BE2C (cell line): ENCODE measurements around the gene FAM234B. TPM values are rescaled to one million over a fixed set of nuclear protein-coding genes. Genes with fewer than 3 reads are reported as not detected.

Experiments used
- DNase-seq: peaks from one replicate; pipeline ENCODE4 v3.0.0-alpha.2; 2020
- H3K27me3 ChIP-seq: fragments of 250-450 bp; sonication (Bioruptor Pico); 2 replicates; pipeline ENCODE4 v1.5.1; 2020; ENCODE audit warnings: mild to moderate bottlenecking
- H3K36me3 ChIP-seq: fragments of 250-450 bp; sonication (Bioruptor Pico); 2 replicates; pipeline ENCODE4 v1.5.1; 2020; ENCODE audit warnings: mild to moderate bottlenecking
- H3K4me1 ChIP-seq: fragments of 250-450 bp; sonication (Bioruptor Pico); 2 replicates; pipeline ENCODE4 v1.5.1; 2020
- H3K4me3 ChIP-seq: 2 replicates; pipeline ENCODE4 v1.5.1; 2011; ENCODE audit warnings: low read depth, low read length
- H3K9me3 ChIP-seq: fragments of 250-450 bp; sonication (Bioruptor Pico); 2 replicates; pipeline ENCODE4 v1.5.1; 2020
- CTCF ChIP-seq: IDR thresholded peaks from 2 replicates; pipeline ENCODE4 v1.5.1; 2012; ENCODE audit warnings: mild to moderate bottlenecking, low read depth, low read length
- polyA plus RNA-seq: library from polyadenylated mRNA; unstranded; fragments of >200 nt; gene quantifications from one replicate; pipeline ENCODE4 v1.2.1, GENCODE V29; 2012; ENCODE audit warnings: low read depth, missing spikeins; ENCODE audit not compliant: insufficient read length, insufficient read depth

FAM234B gene, protein sequence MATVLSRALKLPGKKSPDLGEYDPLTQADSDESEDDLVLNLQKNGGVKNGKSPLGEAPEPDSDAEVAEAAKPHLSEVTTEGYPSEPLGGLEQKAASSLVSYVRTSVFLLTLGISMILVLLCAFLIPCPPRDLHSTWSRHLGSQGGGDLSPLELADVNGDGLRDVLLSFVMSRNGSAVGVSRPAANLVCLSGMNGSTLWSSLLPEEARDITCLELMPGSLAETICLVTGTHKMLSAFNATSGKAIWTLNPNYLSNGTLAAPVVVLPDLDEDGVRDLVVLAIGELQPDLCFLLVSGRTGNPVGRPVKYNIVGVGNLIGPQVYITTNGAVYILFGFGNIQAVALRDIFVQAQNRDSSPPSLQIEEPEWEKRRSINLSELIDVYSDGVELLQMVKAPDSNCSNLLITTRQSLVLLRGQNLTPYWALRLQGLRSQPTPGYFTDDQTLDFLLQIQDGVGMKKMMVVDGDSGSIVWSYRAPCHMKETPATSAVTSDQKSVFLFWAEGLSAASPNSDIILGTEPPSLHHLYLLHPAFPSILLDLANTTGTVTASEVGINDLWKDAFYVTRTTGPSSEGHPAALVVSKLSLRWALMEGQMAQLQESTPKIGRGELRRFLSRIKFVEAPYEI
- polyA plus RNA-seq: 4.2 TPM

GRCh38 chr12:13044002-13044905, at the start of gene FAM234B:
Gene FAM234B, plus strand, starts transcription at chr12:13044381. Its CDS starts 23 bp downstream, at chr12:13044404.
- TF ChIP-seq CTCF: peak; percentile 33; the same call in 1 of the 2 replicates
- Histone ChIP-seq H3K4me1 (no peaks in the 10 kb centered on the region), H3K4me3 (peak within 1 kb of the TSS; percentile 90), H3K9me3 (no peaks in the 10 kb centered on the region), H3K27me3 (peaks cover 19% of the 10 kb centered on the region), H3K36me3 (no peaks in the 10 kb centered on the region)
- peak; percentile 87 for DNase-seq

DNA sequence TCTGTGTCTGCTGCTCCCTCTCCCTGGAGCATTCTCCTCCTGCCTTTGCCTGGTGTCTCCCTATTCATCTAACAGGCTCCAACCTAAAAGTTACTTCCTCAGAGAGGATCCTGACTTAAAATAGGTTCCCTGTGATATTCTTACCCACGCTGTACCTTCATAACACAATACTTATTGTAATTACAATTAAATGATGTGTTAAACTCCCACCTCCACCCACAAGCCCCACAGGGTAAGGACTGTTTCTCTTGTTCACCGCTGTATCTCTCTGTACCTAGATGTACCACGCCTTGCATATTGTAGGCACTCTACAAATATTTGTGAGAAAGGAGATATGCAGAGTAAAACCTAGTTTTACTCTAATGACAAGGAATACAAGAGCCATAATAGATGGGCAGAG, 49.1 kb upstream of the FAM234B start:
- no peaks in the 10 kb centered on the region for H3K27me3 ChIP-seq
- H3K9me3 ChIP-seq: no peaks in the 10 kb centered on the region
- DNase-seq: no peak
- H3K4me1 ChIP-seq: 0 out of 2 replicates have a peak, but pooled peaks cover 3% of the 10 kb centered on the region
- no peaks in the 10 kb centered on the region for H3K36me3 ChIP-seq
- TF ChIP-seq CTCF: no peak
- no peak overlapping the region for H3K4me3 ChIP-seq

- H3K36me3 ChIP-seq: no peaks in the 10 kb centered on the region
- H3K4me3 ChIP-seq: no peak overlapping the region
- no peak for DNase-seq
- H3K27me3 ChIP-seq: peaks cover 8% of the 10 kb centered on the region
- no peak for TF ChIP-seq CTCF
- no peaks in the 10 kb centered on the region for H3K9me3 ChIP-seq
- 0 out of 2 replicates have a peak, but pooled peaks cover 3% of the 10 kb centered on the region for H3K4me1 ChIP-seq
Measured at GRCh38 chr12:12996209-12996608, 48.0 kb upstream of the FAM234B start.

GRCh38 chr12:12997156-12997555, 47.0 kb upstream of the FAM234B start:
- no peak for DNase-seq
- H3K4me1 ChIP-seq: 0 out of 2 replicates have a peak, but pooled peaks cover 3% of the 10 kb centered on the region

GRCh38 chr12:12997734-12998133, 46.4 kb upstream of the FAM234B start:
- Histone ChIP-seq H3K4me3 (no peak overlapping the region), H3K9me3 (no peaks in the 10 kb centered on the region), H3K27me3 (peaks cover 17% of the 10 kb centered on the region), H3K36me3 (no peaks in the 10 kb centered on the region), H3K4me1 (0 out of 2 replicates have a peak, but pooled peaks cover 3% of the 10 kb centered on the region)
- TF ChIP-seq CTCF: no peak
- no peak for DNase-seq

More at GRCh38 chr12:12997156-12997555, 47.0 kb upstream of the FAM234B start:
- H3K27me3 ChIP-seq: peaks cover 16% of the 10 kb centered on the region
- H3K4me3 ChIP-seq: no peak overlapping the region
- no peak for TF ChIP-seq CTCF
- H3K36me3 ChIP-seq: no peaks in the 10 kb centered on the region
- H3K9me3 ChIP-seq: no peaks in the 10 kb centered on the region
